ENCODE measurements around the gene ZNF546. TPM values are rescaled to one million over a fixed set of nuclear protein-coding genes. Genes with fewer than 3 reads are reported as not detected.

ZNF546 gene
- total RNA-seq, 1 donor from 2014 or later, result 5.0 TPM

- Mint-ChIP-seq H3K27ac (no peak overlapping the region), H3K9me3 (peaks cover 64% of the 10 kb centered on the region), H3K27me3 (ENCODE audit: insufficient read depth, low read depth) (peaks cover 4% of the 10 kb centered on the region), H3K36me3 (peaks cover 14% of the 10 kb centered on the region), H3K4me3 (no peak overlapping the region), H3K4me1 (no peaks in the 10 kb centered on the region)
- Histone ChIP-seq H3K27me3 (no peaks in the 10 kb centered on the region), H3K4me1 (no peaks in the 10 kb centered on the region), H4K20me1 (ENCODE audit: low read depth) (no peaks in the 10 kb centered on the region), H3K9me3 (ENCODE audit: low read depth) (peaks cover 26% of the 10 kb centered on the region), H3K4me3 (no peak overlapping the region), H3K4me2 (no peak overlapping the region), H3K27ac (no peak overlapping the region), H3F3A (ENCODE audit: low read depth) (peaks cover 4% of the 10 kb centered on the region), H2AFZ (replicated peaks) (no peak overlapping the region), H3K9ac (no peak overlapping the region), H3K79me2 (ENCODE audit: low read depth) (no peaks in the 10 kb centered on the region), H3K36me3 (peaks cover 6% of the 10 kb centered on the region)
- TF ChIP-seq EZH2phosphoT487 (IDR thresholded peaks at IDR 0.05) (no peak), EZH2 (IDR thresholded peaks at IDR 0.05) (no peak), CTCF (IDR thresholded peaks at IDR 0.05) (no peak)
- DNase-seq (ENCODE audit: low spot score), result no peak
These were observed 27.1 kb downstream of the ZNF546 start for GRCh38 chr19:40023969-40024368.

- peaks cover 6% of the 10 kb centered on the region for H3K27me3 Mint-ChIP-seq (ENCODE audit: insufficient read depth, low read depth)
- Histone ChIP-seq H3K27me3 (no peaks in the 10 kb centered on the region), H3K9me3 (ENCODE audit: low read depth) (peaks cover 41% of the 10 kb centered on the region), H3K79me2 (ENCODE audit: low read depth) (no peaks in the 10 kb centered on the region), H3K4me1 (no peaks in the 10 kb centered on the region), H2AFZ (replicated peaks) (no peak overlapping the region), H3K4me3 (no peak overlapping the region), H3K4me2 (no peak overlapping the region), H3K27ac (no peak overlapping the region), H3K9ac (no peak overlapping the region), H3K36me3 (peaks cover 6% of the 10 kb centered on the region), H4K20me1 (ENCODE audit: low read depth) (no peaks in the 10 kb centered on the region), H3F3A (ENCODE audit: low read depth) (peaks cover 4% of the 10 kb centered on the region)
- peaks cover 74% of the 10 kb centered on the region for H3K9me3 Mint-ChIP-seq
- H3K4me3 Mint-ChIP-seq, result no peak overlapping the region
- no peaks in the 10 kb centered on the region for H3K4me1 Mint-ChIP-seq
- no peak for DNase-seq (ENCODE audit: low spot score)
- TF ChIP-seq EZH2phosphoT487 (IDR thresholded peaks at IDR 0.05) (no peak), EZH2 (IDR thresholded peaks at IDR 0.05) (no peak), CTCF (IDR thresholded peaks at IDR 0.05) (no peak)
- no peak overlapping the region for H3K27ac Mint-ChIP-seq
- peaks cover 22% of the 10 kb centered on the region for H3K36me3 Mint-ChIP-seq
These were observed 29.2 kb downstream of the ZNF546 start for GRCh38 chr19:40025938-40026596.

GRCh38 chr19:40026597-40026970, 29.7 kb downstream of the ZNF546 start:
- Histone ChIP-seq H3K4me2 (no peak overlapping the region), H3K9me3 (ENCODE audit: low read depth) (peaks cover 43% of the 10 kb centered on the region), H2AFZ (replicated peaks) (no peak overlapping the region), H3K4me1 (no peaks in the 10 kb centered on the region), H3F3A (ENCODE audit: low read depth) (peaks cover 4% of the 10 kb centered on the region), H3K79me2 (ENCODE audit: low read depth) (no peaks in the 10 kb centered on the region), H3K9ac (no peak overlapping the region), H3K36me3 (peaks cover 6% of the 10 kb centered on the region), H4K20me1 (ENCODE audit: low read depth) (no peaks in the 10 kb centered on the region), H3K4me3 (no peak overlapping the region), H3K27me3 (no peaks in the 10 kb centered on the region), H3K27ac (no peak overlapping the region)
- peaks cover 73% of the 10 kb centered on the region for H3K9me3 Mint-ChIP-seq
- H3K27me3 Mint-ChIP-seq (ENCODE audit: insufficient read depth, low read depth), result peaks cover 6% of the 10 kb centered on the region
- H3K4me3 Mint-ChIP-seq, result no peak overlapping the region
- no peaks in the 10 kb centered on the region for H3K4me1 Mint-ChIP-seq
- no peak overlapping the region for H3K27ac Mint-ChIP-seq
- no peak for TF ChIP-seq EZH2 (IDR thresholded peaks at IDR 0.05)
- TF ChIP-seq CTCF (IDR thresholded peaks at IDR 0.05), result no peak
- no peak for TF ChIP-seq EZH2phosphoT487 (IDR thresholded peaks at IDR 0.05)
- DNase-seq (ENCODE audit: low spot score), result no peak
- peaks cover 22% of the 10 kb centered on the region for H3K36me3 Mint-ChIP-seq
